GM18499 (cell line): ENCODE results near the gene LARGE1.
"Not testable (repeated sequence)": the region's sequence is repeated elsewhere in the genome, so short reads cannot be mapped to it uniquely, and the experiment has no call there.

ENCODE experiments used
- ATAC-seq: cut with Tn5 transposase; IDR thresholded peaks from one replicate; pipeline ENCODE4 v1.9.1; 2021; ENCODE audit warnings: moderate number of reproducible peaks; ENCODE audit not compliant: insufficient read depth, unreplicated experiment

The LARGE1 gene

DNA sequence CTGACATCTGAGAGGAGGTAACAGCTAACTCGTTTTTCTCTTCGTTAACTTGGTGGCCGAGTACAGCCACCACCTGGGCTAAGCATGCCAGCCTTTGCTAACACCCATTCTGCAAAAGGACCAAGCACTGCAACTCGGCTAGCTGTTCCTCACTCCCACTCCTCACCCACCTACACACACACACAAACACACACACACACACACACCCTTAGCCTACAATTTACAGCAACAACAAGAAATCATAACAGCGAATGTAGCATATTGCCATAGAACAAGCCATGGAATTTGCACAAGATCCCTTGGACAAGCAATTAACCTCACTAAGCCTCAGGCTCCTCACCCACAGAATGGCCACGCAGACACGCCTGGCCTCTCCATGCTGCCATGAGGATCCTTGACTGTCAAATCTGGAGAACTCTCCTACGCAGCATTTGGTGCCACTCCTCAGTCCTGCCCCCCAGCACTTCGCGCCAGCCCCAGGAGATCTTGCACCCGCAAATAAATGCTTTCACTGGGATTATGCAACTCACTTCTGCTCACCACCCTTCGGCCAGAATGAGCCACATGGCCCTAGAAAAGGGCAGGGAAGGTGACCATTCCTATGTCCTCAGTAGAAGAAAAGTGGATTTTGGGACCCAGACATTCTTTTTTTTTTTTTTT, 58.9 kb downstream of the LARGE1 start:
- no peak for ATAC-seq

DNA sequence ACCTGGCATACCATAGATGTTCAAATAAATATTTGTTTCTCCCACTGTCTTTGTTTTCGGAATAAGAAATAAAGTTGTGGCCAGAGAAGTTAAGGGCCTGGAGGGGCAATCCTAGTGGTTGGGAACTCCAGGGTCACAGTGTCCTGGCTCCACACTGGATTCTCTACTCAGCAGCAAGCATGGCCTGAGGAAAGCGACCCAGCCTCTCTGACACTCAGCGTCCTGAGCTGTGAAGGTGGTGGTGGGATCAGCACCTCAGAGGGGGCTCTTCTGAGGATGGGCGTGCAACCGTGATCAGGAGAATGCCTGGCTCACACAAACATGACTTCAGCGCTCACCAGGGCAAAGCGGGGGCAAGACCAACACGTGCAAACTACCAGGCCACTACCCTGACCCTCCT, 59.9 kb downstream of the LARGE1 start:
- ATAC-seq: no peak

DNA sequence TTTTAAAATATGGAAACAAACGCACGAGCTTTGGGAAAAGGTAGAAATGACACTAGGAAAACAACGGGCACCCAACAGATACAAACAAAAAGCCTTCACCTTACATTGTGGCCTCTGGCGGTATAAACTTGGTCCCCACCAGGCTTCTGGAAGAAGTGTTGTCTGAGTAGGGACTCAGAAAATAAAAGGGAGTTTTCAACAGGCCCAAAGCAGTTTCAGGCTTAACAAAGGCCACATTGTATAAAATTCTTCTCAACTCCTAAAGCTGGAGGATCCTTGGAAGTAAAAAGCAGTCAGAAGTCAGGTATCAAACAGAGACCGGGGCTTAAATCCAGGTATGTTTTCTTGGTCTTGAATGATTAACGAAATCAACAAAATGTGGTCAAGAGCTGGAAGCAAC, 61.0 kb downstream of the LARGE1 start:
- no peak for ATAC-seq

DNA sequence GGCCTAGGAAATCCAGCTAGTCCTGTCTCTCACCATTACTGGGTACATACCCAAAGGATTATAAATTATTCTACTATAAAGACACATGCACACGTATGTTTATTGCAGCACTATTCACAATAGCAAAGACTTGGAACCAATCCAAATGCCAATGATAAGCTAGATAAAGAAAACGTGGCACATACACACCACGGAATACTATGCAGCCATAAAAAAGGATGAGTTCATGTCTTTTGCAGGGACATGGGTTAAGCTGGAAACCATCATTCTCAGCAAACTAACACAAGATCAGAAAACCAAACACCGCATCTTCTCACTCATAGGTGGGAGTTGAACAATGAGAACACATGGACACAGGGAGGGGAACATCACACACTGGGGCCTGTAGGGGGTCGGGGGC, 61.6 kb downstream of the LARGE1 start:
- not testable (repeated sequence) for ATAC-seq

DNA sequence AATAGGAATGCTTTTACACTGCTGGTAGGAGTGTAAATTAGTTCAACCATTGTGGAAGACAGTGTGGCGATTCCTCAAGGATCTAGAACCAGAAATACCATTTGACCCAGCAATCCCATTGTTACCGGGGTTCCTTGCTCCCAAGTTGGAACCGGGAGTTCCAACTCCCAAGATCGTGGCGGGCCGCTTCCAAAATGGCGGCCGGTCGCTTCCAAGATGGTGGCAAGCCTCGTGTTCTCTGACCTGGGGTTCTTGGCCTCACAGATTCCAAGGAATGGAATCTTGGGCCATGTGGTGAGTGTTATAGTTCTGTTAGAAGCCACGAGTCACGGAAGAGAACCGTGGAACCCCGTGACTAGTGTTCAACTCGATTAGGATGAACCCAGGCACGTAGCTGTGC, 62.5 kb downstream of the LARGE1 start:
- not testable (repeated sequence) for ATAC-seq

DNA sequence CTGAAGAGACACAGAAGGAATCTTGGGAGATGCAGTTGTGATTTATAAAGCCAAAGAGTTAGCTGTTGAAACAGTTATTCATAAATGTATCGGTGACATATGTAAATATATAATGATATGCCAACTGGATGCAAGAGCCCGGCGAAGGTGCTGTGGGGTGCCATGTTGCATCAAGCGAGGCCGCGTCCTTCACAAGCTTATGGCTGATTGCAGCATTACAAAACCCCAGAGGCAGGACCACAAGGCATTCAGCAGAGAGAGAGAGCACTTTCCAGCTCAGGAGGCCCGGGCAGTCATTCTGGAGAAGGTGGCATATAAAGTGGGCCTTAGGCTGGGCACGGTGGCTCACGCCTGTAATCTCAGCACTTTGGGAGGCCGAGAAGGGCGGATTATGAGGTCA, 65.6 kb downstream of the LARGE1 start:
- ATAC-seq: no peak

DNA sequence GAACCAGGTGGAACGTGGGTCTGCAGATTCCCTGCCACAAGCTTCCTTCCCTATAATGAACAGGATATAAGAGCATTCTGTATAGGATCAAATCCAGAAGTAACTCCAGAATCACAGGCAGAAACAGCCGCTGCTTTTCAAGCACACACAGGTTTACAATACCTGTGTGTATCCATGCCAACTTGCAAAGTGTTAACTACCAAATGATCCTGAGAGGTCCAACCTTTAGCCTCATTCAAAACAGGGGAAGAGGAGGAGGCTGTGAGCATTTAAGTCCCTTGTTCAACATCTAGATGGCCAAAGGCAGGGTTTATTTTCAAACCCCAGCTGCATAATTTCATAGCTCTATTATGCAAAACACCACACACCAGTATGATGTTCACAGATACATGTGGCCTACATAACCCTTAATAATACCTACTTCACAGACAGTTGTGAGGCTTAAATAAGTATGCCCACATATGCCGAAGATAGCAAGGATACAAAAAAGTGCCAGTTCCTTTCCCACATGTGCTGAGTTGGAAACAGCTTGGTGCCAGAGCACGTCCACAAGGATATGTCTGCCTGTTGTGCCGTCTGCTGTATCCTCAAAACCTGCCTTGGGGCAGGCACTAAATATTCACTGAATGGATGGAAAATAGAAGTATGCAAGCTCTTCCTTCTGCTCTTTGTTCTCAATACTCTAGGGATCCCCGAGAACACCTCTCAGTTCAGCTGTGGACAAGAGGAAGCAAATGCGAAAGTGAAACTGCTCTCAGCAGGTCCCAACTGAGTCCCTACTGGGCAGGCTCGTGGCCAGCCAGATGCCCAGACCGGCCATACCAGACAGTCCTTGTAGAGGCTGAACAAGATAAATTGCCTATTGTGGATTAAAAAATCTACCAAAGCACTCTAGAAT, 66.8 kb downstream of the LARGE1 start:
- ATAC-seq: no peak

DNA sequence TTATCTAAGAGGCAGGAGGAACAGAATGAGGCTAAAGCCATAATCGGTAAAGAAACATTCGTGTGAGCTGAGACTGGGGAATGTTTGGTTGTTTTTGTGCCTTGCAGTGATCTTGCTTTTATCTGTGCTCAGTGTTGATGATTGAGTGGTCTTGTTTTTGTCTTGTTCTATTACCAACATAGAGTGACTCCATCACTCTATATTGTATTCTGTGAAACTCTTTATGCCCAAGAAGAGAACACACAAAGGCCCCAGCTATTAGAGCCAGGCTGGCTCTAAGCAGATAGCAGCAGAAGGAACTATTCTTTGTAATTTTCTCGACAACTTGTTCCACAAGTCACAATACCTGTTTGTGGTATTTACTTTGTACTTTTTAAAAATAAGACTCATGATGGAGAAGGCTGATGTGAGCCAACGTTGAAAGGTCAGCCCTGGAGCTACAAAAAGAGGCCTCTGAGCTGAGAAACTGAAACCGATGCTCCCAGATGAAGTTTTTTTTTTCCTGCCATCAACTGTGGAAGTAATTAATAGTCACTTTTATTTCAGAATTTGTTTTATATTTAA, 68.4 kb downstream of the LARGE1 start:
- ATAC-seq: no peak

DNA sequence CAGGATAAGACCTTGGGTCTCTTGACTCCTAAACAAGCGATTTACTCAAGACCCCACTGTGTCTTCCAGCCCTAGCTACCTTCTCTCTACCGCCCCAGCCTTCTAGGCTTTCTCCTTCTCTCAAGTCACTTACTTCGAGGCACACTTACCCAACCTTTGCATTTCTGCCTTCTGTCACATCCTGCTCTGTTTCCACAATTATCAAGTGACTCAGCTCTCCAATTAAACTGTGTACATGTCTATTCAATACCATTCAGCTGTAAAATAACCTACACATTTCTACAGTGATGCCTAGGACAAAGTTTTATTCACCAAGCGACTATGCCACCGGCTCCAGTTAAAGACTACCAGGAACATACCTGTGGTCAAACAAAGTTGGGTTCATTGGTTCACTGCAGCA, 69.0 kb downstream of the LARGE1 start:
- no peak for ATAC-seq

DNA sequence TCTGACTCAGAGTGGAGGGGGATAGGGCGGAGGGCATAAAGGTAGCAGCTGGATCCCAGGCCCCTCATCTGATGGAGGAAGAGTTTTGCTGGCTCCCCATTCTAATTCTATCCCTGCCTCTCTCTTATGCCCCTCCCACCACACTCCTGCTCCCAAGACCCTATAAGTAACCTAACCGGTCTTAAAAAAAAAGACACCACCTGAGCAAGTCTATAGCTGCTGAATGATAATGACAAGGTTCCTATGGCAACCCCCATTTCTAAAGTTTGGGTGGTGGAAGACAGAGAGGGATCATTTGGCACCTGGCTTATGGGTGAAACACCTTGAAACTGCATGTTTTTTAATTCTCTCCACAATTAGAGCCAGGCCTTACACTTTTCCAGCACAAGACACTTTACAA, 69.6 kb downstream of the LARGE1 start:
- ATAC-seq: no peak

DNA sequence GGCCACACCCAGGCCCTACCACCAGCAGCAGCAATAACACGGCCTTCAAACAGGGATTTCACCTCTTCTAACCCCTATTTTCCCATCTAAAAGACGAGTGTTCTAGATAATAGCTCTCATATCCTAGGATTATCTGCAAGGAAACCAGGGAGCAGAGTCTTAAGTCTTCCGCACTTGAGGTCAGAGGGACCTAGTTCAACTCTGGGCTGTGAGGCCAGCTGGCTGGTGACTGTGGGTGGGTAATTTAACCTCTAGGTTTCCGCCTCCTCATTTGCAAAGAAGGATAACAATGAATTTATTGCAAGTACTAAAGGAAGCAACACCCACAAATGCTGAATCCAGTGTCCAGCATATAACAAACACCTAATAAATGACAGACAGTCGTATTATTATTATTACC, 70.1 kb downstream of the LARGE1 start:
- no peak for ATAC-seq

DNA sequence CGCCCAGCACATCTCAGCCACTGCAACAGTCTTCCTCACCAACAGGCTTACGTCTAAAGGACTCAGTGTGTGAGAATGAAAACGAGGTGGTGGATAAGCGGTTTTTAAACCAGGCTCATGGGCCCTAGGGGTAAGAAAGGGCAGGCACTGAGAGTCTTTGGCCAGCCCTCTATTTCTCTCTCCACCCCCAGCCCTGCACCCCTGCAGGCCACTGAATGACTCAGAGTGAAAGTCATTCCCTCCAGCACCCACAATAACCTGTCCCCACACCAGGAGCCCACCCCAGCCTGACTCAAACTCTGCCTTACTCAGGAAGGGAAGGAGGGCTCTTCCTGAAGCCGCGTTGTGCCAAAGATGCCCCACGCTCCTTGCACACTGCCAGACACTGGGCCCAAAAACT, 72.0 kb downstream of the LARGE1 start:
- ATAC-seq: no peak

DNA sequence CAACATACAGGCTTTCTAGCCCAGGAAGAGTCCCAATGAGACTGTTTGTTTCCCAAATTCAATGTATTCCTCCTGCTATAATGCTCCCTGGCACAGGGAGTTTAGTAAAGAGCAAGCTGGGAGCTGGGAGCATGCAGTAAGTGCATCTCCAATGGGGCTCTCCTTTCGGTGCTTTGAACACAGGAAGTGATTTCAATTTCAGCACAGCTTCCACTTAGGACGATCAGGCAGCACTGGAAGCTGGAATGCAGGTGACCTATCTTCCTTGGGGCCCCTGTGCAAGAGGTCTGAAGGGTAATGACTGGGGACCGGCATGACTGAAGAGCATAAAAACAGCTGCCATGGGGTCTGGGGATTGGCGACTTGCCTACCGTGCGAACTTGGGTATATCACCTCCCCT, 76.0 kb downstream of the LARGE1 start:
- ATAC-seq: no peak

DNA sequence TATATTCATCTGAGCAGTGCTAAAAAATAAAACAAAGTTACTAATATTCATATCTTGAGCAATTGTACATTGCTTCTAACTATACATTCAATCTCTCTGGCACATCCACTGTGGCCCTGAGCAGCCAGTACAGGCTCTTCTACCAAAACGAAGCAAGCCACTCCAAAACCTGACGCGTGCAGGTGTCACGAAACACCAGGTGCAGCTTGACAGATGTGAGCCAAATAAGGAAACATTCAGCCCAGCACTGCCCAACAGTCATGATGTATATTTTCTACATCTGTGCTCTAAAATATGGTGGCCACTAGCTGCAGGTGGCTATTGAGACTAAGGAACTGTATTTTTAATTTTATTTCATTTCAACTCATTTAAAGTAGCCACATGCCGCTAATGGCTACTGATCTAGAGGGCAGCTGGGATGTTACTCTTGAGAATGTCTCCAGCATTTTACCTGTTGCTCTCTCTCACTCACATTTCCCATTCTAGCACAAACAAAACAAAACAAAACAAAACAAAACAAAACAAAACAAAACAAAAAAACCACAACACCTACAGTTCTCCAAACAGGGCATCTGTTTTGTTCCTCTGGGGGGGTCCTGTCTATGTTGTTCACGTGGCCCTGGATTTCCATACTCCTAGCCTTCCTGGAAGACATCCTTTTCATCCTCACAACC, 77.7 kb downstream of the LARGE1 start:
- no peak for ATAC-seq

DNA sequence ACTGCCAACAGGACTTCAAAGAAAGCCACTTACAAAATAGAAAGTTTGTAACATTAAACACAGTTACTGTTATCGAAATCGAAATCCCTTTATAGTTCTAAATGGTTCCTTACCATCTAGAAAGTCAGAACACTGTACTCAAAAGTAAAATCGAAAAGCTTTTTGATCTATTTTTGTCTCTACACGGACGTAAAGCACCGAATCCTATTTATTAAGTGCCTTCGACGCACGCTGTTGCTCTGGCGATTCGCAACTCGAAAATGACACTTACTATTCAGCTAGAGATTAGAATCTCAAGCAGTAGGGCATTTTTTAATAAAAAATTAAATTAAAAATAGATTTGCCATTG, 78.3 kb downstream of the LARGE1 start:
- no peak for ATAC-seq

DNA sequence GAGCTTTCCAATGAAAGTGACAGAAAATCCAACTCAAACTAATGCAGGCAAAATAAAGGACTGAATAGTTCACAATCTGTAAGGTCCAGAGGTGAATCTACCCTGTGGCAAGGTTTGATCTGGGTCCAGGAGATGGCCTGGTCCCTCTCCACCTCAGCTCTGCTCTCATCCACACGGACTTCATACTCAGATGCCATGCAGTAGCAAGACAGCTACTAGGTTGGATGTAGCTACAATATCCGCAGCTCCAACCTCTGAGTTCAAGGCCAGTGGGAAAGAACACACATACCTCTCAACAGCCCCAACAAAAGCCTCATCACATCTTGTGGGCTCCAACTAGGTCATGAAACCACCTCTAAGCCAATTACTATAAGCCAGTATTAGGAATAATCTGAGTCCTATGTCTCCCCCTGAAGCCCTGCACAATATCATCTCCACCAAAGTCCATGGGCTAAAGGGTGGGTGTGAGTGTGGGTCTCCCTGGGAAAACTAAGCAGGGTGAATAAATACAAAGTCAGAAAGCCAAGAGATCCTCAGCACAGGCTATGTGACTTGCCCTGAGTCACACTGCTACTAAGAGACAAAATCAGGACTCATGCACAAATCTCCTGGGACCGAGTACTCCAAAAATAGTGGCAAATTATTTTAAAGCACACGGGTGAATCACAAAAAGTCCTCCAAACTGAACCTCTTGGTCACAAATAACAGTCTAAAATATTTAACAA, 78.8 kb downstream of the LARGE1 start:
- no peak for ATAC-seq

DNA sequence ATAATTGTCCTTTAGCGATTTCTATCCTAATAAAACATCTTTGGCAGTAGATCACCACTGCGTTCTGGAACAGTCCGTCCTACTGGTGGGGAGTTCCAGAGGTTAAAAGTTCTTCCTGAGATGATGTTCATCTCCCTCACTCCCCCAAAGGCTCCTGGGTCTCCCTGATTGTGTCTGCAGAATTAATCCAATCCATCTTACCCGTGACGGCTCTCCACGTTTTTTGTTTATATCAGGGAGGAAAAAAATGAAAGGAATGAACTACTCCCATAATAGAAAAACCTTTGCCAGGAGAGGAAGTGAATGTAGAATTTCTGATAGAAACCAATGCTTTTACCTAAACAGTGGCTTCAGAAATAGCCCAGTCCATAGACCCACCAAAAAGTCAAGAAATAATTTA, 81.6 kb downstream of the LARGE1 start:
- no peak for ATAC-seq

DNA sequence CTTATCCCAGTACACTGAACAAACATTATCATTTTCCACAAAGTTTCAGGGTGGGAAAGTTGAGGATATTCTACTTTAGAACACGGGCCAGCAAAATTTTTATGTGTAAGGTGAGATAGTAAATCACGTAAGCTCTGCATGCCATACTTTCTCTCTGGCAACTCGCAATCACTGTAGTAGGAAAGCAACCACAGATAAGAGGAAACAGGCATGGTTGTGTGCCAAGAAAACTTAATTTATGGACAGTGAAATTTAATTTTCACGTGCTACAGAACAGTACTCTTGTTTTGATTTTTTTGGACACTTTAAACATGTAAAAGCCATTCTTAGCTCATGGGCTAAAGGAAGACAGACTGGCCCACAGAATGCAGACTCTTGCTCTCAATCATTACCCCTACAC, 82.5 kb downstream of the LARGE1 start:
- no peak for ATAC-seq

DNA sequence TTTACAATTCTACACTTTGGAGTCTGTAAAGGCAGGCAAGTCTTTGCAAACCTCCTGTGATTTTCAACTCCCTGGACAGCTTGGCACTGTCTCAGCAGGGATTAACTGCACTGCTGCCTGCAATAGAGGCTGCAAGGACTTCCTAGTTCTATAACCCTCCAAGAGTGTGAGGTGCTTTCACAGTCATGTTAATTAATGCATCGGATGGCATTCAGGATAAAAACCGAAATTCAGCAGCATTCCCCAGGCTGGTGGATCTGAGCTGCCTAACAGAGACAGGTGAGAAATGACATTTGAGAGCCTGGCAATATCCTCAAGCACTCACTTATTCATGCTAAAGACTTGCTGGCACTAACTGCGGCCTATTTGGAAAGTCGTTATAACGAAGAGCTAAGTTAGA, 85.0 kb downstream of the LARGE1 start:
- ATAC-seq: no peak

DNA sequence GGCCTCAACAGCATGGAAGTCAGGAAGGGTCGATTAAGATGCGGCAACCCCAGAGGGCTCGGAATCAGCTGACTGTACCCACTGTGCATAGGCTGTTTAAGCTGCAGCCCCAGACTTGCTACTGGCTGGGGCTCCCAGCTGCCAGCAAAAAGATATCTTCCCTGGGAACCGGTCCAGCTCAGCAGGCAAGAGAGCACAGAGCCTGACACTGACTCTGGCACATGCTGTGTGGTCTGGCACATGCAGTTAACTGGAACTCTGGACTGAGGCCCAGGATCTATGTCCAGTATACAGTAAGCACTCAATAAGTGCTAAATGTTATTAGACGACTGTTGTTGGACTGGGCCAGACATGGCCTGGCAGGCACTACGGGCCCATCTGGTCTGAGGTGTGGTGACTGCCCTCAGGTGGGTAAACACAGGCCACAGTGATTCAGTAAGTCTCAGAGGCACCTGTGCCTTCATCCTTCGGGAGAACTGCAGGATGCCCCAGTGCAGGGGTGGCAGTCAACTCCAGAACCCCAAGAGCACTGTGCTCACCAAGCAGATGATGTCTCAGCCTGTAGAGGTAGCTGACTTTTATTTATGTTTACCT, 87.6 kb downstream of the LARGE1 start:
- no peak for ATAC-seq
